OCI-LY3 (cell line): ENCODE measurements around the gene PPP1R37.

Experiments used
- H2AFZ ChIP-seq: fragments of 200-600, 300-600 bp; shearing (Covaris generic); 2 replicates; pipeline ENCODE4 v1.6.0; 2014; ENCODE audit warnings: antibody characterized with exemption, low read depth, low read length
- H3K27ac ChIP-seq: fragments of 200-600, 300-600 bp; sonication (generic); 2 replicates; pipeline ENCODE4 v1.5.1; 2014; ENCODE audit warnings: mild to moderate bottlenecking, low read length, moderate library complexity, mixed read lengths
- H3K27me3 ChIP-seq: fragments of 200-600, 300-600 bp; sonication (generic); 2 replicates; pipeline ENCODE4 v1.6.1; 2014; ENCODE audit warnings: low read depth, low read length, mixed read lengths
- H3K36me3 ChIP-seq: fragments of 200-600, 300-600 bp; sonication (generic); replicated peaks from 2 replicates; pipeline ENCODE3; 2014; ENCODE audit warnings: low read depth, low read length, mixed read lengths
- H3K4me1 ChIP-seq: fragments of 300-600, 200-600 bp; sonication (generic); 2 replicates; pipeline ENCODE4 v1.6.1; 2014; ENCODE audit warnings: low read length, mixed read lengths
- H3K4me2 ChIP-seq: fragments of 200-600, 300-600 bp; sonication (generic); 2 replicates; pipeline ENCODE4 v1.6.1; 2014; ENCODE audit warnings: low read length, mixed read lengths
- H3K4me3 ChIP-seq: fragments of 300-600, 200-600 bp; sonication (generic); 2 replicates; pipeline ENCODE4 v1.5.1; 2014; ENCODE audit warnings: antibody characterized with exemption, mild to moderate bottlenecking, low read length, moderate library complexity
- H3K79me2 ChIP-seq: fragments of 300-600, 200-600 bp; shearing (Covaris generic); 2 replicates; pipeline ENCODE4 v1.6.1; 2014; ENCODE audit warnings: mild to moderate bottlenecking, low read length, mixed read lengths
- H3K9ac ChIP-seq: fragments of 300-600, 200-600 bp; shearing (Covaris generic); 2 replicates; pipeline ENCODE4 v1.6.0; 2014; ENCODE audit warnings: mild to moderate bottlenecking, low read length, moderate library complexity
- H3K9me3 ChIP-seq: fragments of 200-600, 300-600 bp; shearing (Covaris generic); 2 replicates; pipeline ENCODE4 v1.6.1; 2014; ENCODE audit warnings: low read length, mixed read lengths; ENCODE audit not compliant: insufficient read depth
- H4K20me1 ChIP-seq: fragments of 200-600, 300-600 bp; sonication (generic); 2 replicates; pipeline ENCODE4 v1.6.1; 2016; ENCODE audit warnings: low read length, mixed read lengths; ENCODE audit not compliant: insufficient read depth
- CTCF ChIP-seq: fragments of 200-600, 300-600 bp; sonication (generic); IDR thresholded peaks from 2 replicates; pipeline ENCODE4 v1.5.1; 2014; ENCODE audit warnings: antibody characterized with exemption, low read length, low read depth
- EZH2phosphoT487 ChIP-seq: fragments of 200-600 bp; shearing (Covaris generic); IDR thresholded peaks from 2 replicates; pipeline ENCODE4 v1.6.1; 2018; ENCODE audit warnings: antibody characterized with exemption, mixed run types, low read depth

The PPP1R37 gene

DNA sequence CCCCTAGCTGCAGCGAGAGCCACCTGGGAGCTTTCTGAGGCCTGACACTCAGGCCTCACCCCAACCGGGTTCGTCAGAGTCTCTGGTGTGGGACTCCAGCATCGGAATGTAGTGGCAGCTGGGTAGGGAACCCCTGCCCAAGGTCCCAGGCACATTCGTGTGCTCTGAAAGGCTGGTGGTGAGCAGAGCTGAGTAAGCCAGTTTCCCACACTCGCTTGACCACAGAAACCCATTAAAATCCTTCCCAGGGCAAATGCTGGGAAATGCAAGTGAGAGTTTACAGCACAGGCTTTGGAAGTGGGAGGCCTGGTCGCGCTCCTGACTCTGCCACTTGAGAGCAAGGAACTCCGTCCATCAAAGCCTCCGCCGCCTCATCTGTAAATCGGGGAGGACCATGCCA is 80.8 kb downstream of the PPP1R37 start:
- H3K27ac ChIP-seq = no peak overlapping the region
- no peak for TF ChIP-seq EZH2phosphoT487
- no peak for TF ChIP-seq CTCF

DNA sequence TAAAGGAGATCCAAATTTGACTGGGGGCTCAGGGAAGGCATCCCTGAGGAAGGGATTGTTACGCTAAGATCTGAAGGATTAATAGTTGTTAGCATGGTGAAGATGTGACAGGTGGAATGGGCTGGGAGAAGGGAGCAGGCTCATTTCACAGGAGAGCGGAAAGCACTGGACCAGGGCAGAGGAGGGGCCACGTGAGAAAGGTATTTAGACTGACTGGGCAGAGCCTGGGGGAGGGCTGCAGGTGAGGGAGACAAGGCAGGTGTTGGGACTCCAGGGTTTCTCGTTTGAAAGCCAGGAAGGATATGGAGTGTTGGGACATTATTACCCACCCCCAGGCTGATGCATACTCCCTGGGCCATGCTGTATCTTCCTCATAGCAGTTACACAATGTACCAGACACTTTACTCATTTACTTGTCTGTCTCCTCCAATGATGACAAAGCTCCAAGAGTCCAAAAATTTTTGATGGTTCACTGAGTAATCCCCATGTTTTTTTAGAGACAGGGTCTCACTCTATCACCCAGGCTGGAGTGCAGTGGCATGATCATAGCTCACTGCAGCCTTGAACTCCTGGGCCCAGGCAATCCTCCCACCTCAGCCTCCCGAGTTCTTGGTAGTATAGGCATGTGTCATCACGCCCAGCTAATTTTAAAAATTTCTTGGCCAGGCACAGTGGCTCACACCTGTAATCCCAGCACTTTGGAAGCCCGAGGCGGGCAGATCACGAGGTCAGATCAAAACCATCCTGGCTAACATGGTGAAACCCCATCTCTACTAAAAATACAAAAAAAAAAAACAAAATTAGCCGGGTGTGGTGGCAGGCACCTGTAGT is 82.8 kb downstream of the PPP1R37 start:
- TF ChIP-seq EZH2phosphoT487 (no peak), CTCF (no peak)

More for the DNA sequence above, 80.8 kb downstream of the PPP1R37 start:
- Histone ChIP-seq H3K4me3 (no peak overlapping the region), H3K27me3 (no peaks in the 10 kb centered on the region), H2AFZ (no peak overlapping the region), H3K4me2 (no peak overlapping the region), H4K20me1 (no peaks in the 10 kb centered on the region), H3K4me1 (peaks cover 4% of the 10 kb centered on the region; the same call in 1 of the 2 replicates), H3K9me3 (no peaks in the 10 kb centered on the region), H3K36me3 (no peaks in the 10 kb centered on the region), H3K79me2 (peaks cover 13% of the 10 kb centered on the region), H3K9ac (no peak overlapping the region)

DNA sequence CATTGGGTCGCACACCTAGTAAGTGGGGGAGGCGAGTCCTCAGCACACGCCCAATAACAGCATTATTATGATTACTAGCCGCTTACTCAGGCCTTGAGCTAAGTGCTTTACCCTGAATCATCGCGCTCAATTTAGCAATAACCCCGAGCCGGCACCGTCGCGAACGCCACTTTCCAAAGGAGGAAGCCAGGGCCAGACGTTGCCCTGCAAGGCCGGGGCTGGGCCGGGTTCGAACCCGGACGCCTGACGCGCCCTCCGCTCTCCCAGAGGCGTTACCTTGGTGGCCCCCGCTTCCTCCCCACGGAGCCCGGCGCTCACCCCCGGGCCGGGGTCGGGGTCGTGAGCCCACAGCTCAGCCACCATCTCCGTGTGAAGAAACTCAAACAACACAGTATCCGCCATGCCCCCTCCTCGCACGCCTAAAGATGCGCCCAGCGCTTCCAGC is 84.9 kb downstream of the PPP1R37 start, which contains the start of gene TRAPPC6A:
Gene TRAPPC6A (minus strand): TSS at position 421 of the 445 bp plus-strand sequence. CDS start 19 bp downstream, at position 402.
- H3K79me2 ChIP-seq = peaks cover 32% of the 10 kb centered on the region
- TF ChIP-seq EZH2phosphoT487 (no peak), CTCF (no peak)
- peaks cover 8% of the 10 kb centered on the region; the same call in 1 of the 2 replicates for H3K4me1 ChIP-seq
- peak within 1 kb of the TSS; percentile 91 for H3K4me2 ChIP-seq
- H3K36me3 ChIP-seq = peaks cover 7% of the 10 kb centered on the region
- H4K20me1 ChIP-seq = no peaks in the 10 kb centered on the region
- H3K27ac ChIP-seq = peak within 1 kb of the TSS; percentile 58
- H3K9ac ChIP-seq = peak within 1 kb of the TSS; percentile 92
- H3K9me3 ChIP-seq = no peaks in the 10 kb centered on the region
- H2AFZ ChIP-seq = peak within 1 kb of the TSS; percentile 83
- H3K27me3 ChIP-seq = no peaks in the 10 kb centered on the region
- peak within 1 kb of the TSS; percentile 92 for H3K4me3 ChIP-seq

More for the DNA sequence above, 82.8 kb downstream of the PPP1R37 start:
- Histone ChIP-seq H4K20me1 (no peaks in the 10 kb centered on the region), H3K27ac (no peak overlapping the region), H3K9ac (no peak overlapping the region), H3K27me3 (no peaks in the 10 kb centered on the region), H3K4me3 (no peak overlapping the region), H3K4me1 (peaks cover 8% of the 10 kb centered on the region; the same call in 1 of the 2 replicates), H3K36me3 (no peaks in the 10 kb centered on the region), H2AFZ (no peak overlapping the region), H3K79me2 (peaks cover 32% of the 10 kb centered on the region), H3K4me2 (no peak overlapping the region), H3K9me3 (no peaks in the 10 kb centered on the region)
